GM12874 (cell line): Measurements from ENCODE around the gene IMPA2.

Experiments
- TF ChIP-seq, protein P1 (sequence below): IDR thresholded peaks from 2 replicates; pipeline ENCODE4 v1.5.1; 2011; ENCODE audit warnings: low read depth, mild to moderate bottlenecking, control low read depth, low read length, moderate library complexity; ENCODE audit not compliant: insufficient read depth

IMPA2 gene

DNA sequence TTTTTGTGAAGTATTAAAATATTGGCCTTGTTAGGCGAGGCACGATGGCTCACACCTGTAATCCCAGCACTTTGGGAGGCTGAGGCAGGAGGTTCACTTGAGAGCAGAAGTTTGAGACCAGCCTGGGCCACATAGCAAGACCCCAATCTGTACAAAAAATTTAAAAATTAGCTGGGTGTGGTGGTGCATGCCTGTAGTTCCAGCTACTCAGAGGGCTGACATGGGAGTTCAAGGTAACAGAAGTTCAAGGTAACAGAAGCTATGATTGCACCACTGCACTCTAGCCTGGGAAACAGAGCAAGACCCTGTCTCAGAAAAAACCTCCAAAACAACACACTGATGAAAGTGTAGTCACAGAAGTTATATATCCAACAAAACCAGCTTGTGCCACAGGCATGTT is 39.8 kb downstream of the IMPA2 start:
- TF ChIP-seq, protein P1, sequence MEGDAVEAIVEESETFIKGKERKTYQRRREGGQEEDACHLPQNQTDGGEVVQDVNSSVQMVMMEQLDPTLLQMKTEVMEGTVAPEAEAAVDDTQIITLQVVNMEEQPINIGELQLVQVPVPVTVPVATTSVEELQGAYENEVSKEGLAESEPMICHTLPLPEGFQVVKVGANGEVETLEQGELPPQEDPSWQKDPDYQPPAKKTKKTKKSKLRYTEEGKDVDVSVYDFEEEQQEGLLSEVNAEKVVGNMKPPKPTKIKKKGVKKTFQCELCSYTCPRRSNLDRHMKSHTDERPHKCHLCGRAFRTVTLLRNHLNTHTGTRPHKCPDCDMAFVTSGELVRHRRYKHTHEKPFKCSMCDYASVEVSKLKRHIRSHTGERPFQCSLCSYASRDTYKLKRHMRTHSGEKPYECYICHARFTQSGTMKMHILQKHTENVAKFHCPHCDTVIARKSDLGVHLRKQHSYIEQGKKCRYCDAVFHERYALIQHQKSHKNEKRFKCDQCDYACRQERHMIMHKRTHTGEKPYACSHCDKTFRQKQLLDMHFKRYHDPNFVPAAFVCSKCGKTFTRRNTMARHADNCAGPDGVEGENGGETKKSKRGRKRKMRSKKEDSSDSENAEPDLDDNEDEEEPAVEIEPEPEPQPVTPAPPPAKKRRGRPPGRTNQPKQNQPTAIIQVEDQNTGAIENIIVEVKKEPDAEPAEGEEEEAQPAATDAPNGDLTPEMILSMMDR = no peak

DNA sequence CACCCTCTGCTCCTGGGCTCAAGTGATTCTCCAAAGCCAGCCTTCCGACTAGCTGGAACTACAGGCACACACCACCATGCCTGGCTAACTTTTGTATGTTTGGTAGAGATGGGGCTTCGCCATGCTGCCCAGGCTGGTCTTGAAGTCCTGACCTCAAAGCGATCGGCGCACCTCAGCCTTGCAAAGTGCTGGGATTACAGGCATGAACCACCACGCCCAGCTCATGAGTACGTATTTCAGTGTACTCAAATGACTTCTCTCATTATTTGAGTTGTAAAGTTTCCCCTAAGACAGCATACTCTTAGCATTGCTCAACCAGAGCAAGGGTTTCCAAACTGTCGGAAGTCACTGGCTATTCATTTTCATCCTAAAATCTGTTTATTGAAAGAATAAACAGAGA is 40.3 kb downstream of the IMPA2 start:
- TF ChIP-seq, protein P1 = no peak

DNA sequence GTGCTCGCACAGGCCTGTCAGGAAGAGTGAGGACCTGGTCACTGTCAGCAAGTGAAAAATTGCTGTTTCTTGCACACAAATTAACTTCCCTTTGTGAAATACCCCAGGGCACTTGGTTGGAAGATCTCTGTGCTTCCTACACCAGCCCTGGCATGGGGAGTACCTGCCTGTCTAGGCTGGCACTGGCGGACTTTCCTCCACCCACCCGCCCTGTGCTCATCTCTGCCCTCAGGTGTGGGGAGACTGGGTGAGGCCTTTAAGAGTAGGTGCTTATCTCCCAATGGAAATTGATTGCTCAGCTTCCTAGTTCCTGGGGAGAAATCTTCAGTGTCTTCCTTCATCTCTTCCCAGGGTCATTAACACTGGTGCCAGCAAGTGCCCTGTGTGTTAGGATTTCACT is 42.1 kb downstream of the IMPA2 start:
- TF ChIP-seq, protein P1 = no peak

DNA sequence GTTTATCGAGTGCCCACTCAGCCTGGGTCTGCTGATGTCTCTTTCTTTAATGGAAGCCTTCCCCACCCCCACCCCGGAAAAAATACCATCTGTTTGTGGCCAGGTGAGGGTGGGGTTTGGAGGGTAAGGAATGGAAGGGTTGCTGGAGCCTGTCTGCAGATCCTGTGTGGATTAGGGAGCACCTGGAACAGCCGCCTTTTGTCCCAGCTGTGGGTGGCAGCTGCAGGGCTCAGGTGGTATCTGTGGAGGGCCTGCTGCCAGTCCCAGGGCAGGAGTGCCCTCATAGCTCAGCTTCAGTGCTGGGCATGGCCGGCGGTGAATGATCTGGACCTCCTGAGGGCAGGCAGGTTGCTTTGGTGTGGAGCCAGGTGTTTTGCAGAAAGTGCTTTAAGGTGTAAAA is 45.3 kb downstream of the IMPA2 start:
- TF ChIP-seq, protein P1 = no peak

DNA sequence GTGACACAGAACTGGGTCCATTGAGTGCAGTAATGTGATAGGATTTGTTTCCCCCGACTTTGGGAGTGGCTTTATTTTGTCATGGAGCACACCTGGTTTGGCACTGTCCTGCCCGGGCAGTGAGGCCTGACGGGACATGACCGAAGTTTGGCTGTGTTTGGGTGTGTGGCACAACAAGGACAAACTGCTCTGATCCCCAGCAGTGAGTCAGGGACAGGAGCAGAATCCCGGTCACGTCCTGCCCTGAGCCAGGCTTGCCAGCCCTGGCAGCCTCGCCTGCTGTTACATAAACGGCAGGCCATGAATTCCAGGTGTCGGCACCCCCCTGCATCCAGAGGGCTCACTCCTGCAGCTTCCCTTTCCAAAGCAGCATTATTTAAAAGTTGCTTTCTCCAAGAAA is 45.7 kb downstream of the IMPA2 start:
- TF ChIP-seq, protein P1 = no peak

DNA sequence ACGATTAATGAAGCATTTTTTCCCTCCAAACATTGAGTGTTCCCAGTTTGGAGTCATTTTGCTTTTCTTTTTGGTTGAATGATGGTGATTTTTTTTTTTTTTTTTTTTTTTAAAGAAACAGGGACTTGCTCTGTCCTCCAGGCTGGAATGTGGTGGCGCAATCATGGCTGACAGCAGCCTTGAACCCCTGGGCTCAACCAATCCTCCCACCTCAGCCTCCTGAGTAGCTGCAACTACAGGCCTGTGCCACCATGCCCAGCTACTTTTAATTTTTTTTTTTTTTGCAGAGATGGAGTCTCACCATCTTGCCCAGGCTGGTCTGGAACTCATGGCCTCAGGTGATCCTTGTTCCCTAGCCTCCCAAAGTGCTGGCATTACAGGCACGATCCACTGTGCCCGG is 46.2 kb downstream of the IMPA2 start:
- TF ChIP-seq, protein P1 = no peak

DNA sequence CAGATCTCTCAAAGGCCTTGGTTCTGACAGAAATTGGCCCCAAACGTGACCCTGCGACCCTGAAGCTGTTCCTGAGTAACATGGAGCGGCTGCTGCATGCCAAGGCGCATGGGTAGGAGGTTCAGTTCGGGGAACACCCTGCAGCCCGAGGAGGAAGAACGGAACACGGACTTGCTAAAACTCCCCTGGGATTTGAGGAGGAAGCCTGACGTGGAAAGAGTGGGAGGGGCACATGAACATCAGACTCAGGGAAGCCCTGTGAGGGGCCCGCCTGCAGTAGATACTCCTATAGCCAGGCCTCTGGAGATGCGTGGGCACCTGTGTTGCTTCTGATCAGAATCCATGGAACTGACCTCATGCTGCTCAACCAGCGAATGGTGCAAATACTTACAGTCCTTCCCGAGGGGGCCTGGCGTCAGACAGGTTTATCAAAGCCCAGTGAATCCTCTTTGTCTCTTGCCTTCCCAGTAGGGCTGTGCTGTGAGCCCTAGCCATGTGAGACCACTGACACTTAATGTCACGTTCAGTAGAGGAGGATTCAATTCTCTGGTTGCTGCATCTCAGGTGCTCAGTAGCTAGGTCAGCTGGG is 46.8 kb downstream of the IMPA2 start:
- TF ChIP-seq, protein P1 = no peak

DNA sequence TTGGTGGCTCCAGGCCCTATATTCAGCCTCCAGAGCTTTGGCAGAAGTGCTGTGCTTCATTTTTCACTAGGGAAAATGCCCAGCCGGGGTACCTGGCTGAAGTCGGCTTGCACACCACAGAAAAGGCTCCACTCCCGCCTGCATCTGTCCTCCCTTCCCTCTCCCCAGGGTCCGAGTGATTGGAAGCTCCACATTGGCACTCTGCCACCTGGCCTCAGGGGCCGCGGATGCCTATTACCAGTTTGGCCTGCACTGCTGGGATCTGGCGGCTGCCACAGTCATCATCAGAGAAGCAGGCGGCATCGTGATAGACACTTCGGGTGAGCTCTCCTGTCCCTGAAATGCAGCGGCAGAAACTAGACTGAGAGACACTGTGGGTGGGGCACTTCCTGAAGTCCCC is 47.4 kb downstream of the IMPA2 start:
- TF ChIP-seq, protein P1 = no peak
